HG03139 (cell line): ENCODE data around the gene MMEL1.

Source experiments
- ATAC-seq: cut with Tn5 transposase; IDR thresholded peaks from one replicate; pipeline ENCODE4 v1.9.1; 2021; ENCODE audit not compliant: unreplicated experiment

Gene MMEL1

DNA sequence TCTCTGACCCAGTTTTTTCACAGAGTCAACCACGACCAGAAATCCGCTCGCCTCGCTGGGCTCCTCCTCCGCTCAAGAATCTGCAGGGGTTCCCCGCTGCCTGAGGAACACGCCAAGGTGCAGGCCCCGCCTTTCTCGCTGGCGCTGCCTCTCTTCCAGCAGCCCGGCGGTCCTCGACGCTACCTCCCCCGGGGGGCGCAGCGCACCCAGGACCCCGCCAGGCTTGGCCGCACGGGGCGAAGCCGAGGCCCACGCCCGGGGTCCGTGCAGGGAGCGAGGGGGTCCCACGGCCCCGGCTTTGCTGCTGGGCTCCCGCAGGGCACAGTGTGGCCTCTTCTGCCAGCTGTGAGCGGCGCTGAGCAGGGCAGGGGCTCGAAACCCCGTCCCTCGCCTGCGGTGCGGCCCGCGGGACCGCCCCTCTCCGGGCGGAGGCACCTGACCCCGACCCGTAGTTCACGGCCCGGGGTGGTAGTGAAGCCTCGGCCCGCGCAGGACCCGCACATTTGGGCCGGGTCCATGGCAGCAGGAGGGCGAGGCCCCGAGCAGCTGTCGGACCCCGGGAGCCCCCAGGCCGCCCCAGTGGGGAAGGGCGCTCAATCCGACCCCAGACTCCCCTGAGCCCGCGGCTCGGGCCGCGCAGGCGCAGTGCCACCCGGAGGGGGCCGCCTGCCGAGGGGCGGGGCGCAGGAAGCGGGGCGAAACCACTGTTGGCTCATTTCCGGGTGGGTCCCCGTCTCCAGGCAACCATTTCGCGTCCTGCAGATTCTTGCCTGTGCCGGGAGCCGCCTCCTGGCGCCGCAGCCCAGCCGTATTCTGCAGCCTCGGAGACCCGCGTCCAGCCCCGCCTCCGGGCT is 10.0 kb upstream of the MMEL1 start:
- ATAC-seq: peak; percentile 60

DNA sequence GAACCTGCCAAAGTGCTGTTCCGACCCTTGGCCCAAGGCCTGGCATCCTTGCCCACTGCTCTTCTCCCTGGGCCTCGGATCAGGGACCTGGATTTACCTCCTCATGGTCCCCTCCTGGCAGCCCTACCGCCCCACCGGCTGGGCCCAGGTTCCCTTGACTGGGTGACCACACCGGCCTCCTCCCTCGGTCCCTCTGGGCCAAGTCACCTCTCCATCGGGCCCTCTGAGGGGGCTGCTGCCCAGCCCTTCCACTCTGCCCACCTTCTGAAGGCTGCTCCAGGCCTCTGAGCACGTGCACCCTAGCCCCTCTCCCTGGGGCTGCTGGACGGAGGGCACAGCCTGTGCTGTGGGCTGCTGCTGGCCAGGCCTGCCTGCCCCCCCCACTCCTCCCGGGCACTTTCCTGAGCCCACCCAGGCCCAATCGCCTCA is 9.3 kb upstream of the MMEL1 start:
- no peak for ATAC-seq

DNA sequence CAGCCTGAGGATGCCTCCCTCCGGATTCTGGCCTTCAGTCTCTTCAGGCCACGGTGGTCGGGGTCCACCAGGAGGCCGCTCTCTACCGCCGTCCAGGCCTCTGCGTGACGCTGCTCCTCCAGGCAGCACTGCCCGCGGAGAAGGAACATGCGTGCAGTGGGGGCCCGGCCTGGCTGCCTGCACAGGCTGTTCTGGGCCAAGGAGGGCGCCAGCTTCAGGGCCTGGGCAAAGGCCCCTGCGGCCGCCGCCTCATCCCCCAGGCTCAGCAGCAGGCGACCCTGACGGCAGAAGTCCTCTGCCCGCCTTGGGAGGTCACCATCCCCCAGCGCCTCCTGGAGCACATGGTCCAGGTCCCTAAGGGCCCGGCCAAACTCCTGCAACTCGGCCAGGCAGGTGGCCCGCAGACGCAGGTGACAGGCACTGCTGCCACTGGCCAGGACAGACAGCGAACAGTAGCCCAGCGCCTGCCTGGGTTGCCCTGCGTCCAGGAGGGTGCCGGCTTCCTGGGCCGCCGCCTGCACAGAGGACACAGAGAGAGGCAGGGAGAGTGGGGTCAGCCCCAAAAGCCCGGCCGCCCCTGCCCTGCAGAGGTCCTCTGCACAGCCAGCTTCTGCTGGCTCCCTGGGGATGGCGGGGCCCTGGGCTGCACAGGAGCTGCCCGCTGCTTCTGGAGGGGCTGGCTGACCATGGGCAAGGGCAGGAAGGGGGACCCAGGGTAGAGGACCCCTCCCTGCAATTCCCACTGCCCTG is 8.7 kb upstream of the MMEL1 start:
- ATAC-seq: no peak

DNA sequence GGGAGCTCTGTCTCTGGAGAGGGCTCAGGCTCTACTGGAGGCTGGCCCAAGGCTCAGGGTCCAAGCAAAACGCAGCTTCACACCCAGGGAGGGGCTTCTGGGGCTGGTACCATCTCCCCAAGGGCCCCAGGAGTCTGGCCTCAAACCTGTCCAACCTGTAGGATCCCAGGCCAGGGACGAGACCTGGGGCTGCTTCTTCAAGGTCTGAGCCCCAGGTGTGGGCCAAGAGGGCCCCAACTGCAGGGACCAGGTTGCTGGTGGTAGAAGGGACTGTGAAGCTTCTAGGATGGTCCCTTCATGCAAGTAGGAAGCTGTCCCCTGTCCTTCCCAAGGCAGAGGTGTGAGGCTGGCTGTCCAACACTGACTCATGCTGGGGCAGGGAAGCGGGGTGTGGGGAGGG is 7.8 kb upstream of the MMEL1 start:
- no peak for ATAC-seq

DNA sequence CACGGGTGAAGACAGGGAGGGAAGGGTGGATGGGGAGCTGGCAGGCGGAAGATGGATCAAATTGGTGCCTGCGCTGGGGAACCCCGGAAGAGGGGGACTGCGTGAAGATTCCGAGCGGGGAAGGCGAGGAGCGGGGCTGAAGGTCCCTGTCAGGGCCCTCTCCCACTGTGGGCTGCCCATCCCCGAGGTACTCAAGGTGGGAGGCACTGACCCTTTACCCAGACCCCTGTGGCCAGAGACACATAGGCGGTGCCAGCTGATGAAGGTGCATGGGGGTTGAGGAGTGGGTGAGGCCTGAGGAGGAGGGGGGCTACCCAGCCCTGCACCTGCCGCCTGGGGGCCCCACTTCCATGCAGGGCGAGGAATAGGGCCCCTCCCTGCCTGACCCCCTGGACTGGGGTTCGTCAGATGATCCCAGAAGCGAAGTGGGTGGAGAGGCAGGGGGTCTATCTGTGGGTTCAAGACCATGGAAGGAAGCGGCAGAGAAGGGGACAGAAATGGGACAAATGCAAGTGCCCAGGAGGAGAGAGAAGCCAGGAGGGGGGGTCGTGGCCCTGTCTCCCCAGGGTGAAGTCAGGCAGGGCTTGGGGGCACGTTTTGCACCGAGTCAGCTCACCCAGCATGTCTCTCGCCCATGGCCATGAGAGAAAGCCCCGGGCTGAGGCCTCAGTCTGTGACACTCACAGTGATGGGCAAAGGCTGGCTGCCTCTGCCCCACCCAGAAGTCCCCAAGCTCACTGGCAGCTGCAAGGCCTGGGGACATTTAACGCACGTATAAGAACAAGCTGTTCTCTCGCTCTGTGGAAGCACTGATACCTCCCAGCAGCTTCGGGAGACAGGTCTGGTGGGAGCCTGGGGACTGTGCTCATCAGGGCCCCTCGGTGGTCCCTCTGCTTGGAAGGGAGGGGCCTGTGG is 7.0 kb upstream of the MMEL1 start:
- no peak for ATAC-seq

DNA sequence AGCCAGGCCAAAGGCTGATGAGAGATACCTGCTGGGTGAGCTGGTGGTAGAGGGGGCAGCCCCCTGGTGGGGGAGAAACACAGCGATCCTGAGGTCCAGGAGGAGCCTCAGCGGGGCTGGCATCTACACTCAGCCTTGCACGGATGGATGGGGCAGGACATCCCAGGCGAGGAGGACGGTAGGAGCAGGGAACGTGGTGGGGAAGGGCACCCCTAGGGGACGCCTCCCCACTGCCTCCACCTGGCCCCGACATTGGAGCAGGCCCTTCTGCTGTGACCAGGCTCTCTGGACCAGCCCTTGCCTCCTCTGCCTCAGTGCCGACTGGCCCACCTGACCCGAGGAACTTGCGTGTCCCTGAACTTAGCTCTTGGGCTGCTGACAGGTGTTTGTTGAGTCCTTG is 6.4 kb upstream of the MMEL1 start:
- no peak for ATAC-seq

DNA sequence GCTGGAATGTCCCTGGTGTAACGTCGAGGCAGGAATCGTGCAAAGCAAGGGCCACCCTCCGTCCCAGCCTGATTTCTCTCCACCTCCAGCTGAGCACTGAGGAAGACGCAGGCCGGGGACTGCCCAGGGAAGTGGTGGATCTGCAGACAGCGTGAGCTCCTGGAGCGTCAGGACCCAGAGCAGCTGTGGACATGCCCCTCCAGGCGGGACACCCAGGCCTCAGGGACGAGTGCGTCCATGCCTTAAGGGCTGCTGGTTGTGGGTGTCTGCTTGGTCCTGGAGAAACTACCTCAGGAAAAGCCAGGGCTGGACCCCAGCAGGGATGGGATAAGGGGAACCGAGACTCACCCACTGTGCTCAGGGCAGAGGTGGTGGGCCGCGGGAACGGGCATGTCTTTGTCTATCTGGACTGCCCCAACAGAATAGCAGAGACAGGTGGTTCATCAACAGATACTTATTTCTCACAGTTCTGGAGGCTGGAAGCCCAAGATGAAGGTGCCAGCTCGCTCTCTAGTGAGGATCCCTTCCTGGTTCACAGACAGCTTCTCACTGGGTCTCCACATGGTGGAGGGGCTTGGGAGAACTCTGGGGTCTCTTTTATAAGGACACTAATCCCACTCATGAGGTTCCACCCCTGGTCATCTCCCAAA is 5.8 kb upstream of the MMEL1 start:
- ATAC-seq: no peak

DNA sequence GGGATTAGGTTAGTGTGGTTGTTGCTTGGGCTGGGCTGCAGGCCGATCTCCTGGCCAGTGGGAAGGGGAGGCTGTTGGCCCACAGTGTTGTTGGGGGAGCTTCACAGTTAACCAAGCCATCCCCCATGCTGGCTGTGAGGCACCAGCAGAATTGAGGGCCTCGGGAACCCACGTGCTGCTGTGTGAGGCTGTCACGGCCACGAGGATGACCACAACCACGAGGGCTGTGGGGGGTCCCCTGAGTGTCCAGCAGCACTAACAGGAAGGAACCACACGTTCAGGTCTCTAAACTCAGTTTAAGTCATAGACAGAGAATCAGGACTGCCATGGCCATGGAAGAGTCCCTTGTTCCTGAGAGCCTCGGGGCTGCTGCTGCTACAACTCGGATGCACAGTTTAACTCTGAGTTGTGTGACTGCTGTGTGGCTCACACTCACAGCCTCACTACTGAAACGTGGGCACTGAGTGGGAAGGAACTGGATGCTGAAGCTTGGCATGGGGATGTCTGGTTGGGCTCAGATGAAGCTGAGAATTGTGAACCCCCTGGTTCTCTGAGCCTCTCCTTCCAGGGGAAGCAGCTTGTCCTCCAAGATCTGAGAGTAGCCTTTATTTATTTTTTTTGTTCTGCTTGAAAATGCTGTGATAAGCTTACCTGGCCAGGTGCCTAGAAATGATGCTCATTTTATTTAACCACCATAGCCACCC is 4.8 kb upstream of the MMEL1 start:
- no peak for ATAC-seq

DNA sequence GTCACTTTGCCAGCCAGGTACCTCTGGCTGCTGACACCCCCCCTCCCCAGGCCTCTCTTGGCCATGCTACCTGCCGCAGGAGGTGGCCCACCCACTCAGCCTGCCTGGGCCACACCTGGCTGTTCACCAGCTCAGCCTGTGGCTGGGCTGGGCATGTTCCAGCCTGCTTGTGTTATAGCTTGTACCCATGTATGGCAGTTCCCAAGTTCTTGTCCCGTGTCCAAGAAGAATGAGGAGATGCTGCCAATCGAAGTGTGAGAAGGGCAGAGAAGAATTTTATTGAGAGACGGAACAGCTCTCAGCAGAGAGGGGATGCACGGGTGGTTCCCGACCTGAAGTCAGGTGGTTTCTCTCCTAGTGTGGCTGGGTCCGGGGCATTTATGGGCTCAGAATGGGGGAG is 3.9 kb upstream of the MMEL1 start:
- ATAC-seq: no peak

DNA sequence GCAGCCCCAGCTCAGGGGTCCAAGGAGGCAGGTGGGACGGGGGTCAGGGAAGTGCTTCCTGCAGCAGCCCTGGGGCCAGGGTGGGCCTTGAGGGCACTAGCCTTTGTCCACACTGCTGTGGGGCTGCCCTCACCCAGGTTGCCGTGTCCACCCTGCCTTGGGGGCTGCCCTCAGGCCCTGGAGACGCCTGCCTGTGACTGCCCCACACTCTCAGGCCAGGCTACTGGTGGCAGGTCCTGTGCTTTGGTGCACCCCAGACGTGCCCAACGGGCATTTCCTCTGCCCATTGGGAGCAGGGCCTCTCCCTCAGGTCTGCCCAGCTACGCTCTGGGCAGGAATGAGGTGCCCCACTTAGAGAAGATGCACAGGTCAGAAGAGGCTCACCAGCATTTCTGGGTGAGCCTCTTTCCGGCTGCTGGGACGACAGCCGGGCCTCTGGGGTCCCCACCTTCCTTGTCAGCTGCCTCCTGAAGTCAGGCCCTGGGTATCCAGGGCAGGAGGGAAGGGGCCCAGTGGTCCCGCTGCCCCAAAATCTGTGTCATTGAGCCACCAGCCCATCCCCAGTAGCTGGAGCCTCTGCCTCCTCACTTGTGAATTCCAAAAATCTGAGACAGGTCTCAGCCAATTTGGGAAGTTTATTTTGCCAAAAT is 2.7 kb upstream of the MMEL1 start:
- no peak for ATAC-seq

DNA sequence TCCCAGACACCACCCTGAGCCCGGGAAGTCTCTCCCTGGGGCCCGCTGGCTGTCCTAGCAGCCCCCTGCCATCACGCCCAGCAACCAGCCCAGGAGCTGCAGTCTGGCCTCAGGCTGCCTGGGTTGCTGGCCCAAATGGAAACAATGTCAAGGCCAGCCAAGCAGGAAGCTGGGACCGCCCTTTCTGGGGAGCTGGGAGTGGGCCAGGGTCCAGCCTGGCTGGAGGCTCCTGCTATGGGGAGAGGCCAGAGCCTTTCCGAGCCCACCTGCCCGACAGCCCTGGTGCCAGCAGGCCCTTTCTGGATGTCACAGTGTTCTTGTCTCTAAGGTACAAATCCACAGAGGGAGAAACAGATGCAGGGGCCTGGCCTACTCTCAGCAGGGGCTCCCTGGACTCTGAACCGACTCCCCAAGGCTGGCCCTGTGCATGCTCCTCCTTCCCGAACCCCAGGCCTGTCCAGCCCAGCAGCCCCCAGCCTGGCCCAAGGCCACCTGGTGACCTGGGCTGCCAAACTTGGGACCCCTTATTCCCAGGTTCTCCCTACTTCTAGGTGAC is 1.2 kb upstream of the MMEL1 start:
- ATAC-seq: no peak

DNA sequence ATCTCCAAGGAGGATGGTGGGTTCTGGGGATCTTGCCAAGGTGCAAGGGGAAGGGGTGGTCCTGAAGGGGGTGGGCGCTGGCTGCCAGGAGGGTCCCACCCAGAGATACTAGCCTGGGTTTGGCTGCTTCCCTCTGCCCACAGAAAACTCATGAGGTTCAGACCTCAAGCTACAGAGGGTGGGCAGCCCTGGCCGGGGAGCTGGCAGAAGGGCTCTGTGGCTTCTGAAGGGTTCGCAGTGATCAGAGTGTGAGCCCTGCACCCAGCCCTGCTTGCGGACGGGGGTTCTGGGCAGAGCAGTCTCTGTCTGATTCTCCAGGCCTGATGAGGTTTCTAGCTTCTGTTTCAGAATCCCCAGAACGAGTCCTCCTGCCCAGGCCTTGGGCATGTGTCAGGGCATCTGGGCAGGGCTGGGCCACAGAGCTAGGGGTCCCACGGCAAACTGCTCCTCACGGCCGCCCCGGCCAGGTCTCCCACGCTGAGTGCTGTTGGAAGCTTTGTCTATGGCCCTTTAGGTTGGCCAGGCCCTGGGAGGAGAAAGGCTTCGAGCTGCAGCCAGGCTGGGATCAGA is 635 bp upstream of the MMEL1 start:
- ATAC-seq: no peak

DNA sequence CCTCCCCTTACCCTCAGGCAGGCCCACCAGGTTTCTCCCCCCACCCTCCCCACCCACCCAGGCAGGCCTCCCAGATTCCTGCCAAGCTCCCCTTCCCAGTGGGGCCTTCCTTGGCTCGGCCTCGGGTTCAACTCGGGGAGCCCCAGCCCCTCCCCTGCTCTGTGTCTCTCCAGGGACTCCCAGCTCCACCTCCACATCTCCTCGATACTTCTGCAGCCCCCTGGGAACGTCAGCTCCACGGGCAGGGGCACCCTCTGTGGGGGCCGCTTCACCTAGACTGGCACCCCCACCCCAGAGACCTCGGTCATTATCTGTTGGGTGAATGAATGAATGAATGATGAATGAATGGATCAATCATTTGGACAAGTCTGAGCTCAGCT is 775 bp downstream of the MMEL1 start:
- no peak for ATAC-seq

DNA sequence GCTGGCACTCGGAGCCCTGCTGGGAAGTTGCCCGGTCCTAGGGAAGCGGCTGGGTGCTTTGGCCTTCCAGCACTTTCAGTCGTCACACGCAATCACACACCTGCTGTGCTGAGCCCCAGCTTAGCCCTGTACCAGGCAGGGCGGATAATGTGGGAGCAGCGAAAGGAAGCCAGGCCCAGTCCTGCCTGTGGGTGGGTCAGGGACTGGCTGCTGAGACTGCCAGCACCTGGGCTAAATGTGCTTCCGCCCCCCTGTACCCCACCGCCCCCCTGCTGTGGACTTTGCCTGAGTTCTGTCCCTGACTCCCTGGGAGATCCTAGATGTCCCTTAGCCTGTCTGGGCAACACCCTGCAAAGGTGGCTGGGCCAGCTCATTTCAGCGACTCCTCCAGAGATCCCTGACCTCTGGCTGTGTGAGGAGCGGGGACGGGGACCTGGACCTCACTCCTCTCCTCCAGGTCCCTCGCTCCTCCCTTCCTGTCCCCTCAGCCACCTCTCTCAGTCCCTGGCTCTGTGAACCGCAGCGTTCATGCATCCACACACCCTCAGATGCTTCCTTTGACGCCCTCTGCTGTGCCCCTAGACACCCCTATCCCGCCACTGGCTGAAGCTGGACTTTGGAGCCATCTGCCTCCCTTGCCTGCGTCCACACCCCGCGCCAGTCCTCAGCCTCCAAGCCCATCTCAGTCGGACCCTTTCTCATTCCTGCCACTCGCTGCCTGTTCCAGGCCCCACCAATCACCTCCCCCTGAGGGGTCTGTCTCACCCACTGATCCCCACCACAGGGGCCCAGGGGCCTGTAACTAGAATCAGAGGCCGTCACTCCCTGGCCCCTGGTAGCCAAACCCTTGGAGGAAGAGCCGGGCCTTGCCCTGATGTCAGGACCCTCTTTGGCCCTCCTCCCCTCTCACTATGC is 1.4 kb downstream of the MMEL1 start:
- no peak for ATAC-seq

DNA sequence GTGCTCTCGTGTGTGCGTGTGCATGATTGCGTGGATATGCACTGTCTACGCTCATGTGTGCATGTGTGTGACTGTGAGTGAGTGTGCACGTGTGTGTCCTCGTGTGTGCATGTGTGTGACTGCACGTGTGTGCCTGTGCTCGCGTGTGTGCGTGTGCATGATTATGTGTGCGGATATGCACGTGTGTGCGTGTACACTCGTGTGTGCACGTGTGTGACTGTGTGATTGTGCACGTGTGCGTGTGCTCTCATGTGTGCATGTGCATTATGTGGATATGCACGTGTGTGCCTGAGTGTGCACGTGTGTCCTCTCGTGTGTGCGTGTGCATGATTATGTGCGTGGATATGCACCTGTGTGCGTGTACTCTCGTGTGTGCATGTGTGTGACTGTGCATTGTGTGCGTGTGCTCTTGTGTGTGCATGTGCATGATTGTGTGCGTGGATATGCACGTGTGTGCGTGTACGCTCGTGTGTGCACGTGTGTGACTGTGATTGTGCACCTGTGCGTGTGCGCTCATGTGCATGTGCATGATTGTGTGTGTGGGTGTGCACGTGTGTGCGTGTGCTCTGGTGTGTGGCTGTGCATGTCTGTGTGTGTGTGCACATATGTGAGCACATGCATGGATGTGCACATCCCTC is 2.2 kb downstream of the MMEL1 start:
- no peak for ATAC-seq

DNA sequence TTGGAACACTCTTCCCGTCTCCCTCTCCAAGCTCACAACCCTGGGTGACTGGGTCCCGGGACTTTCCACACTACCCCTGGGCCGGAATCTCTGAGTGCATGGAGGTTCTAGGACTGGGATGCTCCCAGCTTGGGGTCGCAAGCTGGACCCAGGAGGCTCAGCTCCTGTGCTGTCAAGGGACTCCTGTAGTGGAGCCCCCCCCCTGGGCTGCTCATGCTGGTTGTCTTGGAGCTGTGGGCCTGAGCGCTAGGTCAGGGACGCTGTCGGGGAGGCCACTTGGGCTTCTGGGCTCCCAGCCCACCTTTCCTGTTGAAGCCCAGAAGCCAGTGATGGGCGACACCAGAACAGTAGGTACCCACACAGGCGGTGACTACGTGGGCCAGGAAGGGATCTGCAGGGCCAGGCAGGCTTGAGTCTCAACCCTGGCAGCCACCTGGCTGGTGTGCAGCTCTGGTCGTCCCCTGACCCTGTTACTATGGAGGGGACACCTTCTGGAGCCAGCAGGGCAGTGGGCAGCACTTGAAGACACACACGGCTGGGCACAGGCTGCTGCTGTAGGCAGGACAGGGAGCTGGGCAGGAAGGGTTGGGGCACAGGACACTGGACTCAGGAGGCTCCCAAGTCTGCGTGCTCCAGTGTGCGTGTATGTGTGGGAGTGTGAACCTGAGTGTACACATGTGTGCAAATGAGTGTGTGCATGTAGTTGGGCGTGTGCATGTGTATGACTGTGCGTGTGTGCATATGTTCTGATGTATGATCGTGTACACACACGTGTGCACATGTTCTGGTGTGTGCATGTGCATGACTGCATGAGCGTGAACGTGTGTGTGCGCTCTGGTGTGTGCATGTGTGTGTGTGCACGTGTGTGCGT is 3.0 kb downstream of the MMEL1 start:
- ATAC-seq: no peak
